ENCODE data around the gene GLCCI1. TPM values are rescaled to one million over a fixed set of nuclear protein-coding genes. Genes with fewer than 3 reads are reported as not detected.

The GLCCI1 gene
- total RNA-seq, 1 donor from 2014 or later = 2.1 TPM

DNA sequence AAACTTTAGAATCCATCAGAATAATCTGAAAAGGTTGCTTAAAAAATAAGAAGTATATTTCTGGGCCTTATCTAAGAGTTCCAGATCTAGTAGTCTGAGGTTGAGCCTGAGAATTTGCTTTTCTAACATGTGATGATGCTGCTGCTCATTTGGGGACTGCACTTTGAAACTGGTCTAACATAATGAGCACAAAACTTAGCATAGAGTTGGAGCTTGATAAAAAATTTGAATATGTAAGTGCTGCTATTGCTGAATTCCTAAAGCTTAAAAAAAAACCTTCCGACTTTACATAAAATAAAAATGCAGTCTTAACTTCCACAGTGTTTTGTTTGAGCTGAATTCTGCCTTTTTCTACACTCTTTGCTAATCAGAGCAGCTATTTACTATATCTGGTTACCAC, 48.8 kb downstream of the GLCCI1 start:
- TF ChIP-seq, protein P1, sequence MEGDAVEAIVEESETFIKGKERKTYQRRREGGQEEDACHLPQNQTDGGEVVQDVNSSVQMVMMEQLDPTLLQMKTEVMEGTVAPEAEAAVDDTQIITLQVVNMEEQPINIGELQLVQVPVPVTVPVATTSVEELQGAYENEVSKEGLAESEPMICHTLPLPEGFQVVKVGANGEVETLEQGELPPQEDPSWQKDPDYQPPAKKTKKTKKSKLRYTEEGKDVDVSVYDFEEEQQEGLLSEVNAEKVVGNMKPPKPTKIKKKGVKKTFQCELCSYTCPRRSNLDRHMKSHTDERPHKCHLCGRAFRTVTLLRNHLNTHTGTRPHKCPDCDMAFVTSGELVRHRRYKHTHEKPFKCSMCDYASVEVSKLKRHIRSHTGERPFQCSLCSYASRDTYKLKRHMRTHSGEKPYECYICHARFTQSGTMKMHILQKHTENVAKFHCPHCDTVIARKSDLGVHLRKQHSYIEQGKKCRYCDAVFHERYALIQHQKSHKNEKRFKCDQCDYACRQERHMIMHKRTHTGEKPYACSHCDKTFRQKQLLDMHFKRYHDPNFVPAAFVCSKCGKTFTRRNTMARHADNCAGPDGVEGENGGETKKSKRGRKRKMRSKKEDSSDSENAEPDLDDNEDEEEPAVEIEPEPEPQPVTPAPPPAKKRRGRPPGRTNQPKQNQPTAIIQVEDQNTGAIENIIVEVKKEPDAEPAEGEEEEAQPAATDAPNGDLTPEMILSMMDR (IDR thresholded peaks at IDR 0.05; ENCODE audit: insufficient read depth, low read length, severe bottlenecking) = no peak
- DNase-seq (ENCODE audit: low read depth) (no peak), FAIRE-seq (no peak)
- Histone ChIP-seq H3K27me3 (ENCODE audit: control insufficient read depth, insufficient read depth, low read length) (no peaks in the 10 kb centered on the region), H3K36me3 (ENCODE audit: control insufficient read depth, insufficient read depth, low read length) (no peaks in the 10 kb centered on the region), H3K4me3 (ENCODE audit: low read depth, low read length) (no peak overlapping the region)

DNA sequence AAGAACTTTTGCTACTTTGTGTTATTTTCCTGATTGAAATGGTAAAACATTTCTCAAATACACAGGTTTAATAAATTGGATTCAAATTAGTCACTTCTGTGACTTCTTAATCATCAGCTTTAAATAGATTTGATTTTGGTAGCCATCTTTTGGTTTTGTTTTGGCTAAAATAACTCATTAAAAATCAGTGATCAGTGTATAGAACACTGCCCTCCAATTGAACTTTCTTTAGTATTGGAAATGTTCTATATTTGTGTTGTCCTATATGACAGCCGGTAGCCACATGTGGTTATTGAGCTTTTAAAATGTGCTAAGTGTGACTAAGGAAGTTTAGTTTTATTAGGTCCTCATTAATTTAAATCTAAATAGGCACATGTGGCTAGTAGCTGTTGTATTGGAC, 50.4 kb downstream of the GLCCI1 start:
- TF ChIP-seq, protein P1 (IDR thresholded peaks at IDR 0.05; ENCODE audit: insufficient read depth, low read length, severe bottlenecking) = no peak
- DNase-seq (ENCODE audit: low read depth) = no peak
- Histone ChIP-seq H3K4me3 (ENCODE audit: low read depth, low read length) (no peak overlapping the region), H3K36me3 (ENCODE audit: control insufficient read depth, insufficient read depth, low read length) (no peaks in the 10 kb centered on the region), H3K27me3 (ENCODE audit: control insufficient read depth, insufficient read depth, low read length) (no peaks in the 10 kb centered on the region)
- FAIRE-seq = no peak

DNA sequence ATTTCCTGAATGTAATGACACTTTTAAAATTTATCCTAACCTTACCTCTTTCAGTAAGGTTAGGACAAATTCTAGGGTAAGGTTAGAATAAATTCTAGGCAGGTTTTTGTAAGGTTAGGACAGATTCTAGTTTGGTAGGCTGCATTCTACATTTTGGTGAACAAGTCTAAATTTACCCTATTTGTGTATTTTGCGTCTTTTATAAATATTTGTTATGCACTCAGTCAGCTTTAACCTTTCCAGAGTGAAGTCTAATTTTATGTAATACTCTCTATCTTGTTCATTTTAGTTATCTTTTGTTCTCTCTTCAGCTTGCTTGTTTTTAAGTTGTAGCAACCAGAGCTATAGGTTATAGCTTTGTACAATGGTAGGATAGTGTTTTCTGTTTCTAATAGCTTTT, 54.0 kb downstream of the GLCCI1 start:
- FAIRE-seq (no peak), DNase-seq (ENCODE audit: low read depth) (no peak)
- H3K4me3 ChIP-seq (ENCODE audit: low read depth, low read length) = no peak overlapping the region
- H3K36me3 ChIP-seq (ENCODE audit: control insufficient read depth, insufficient read depth, low read length) = no peaks in the 10 kb centered on the region
- TF ChIP-seq, protein P1 (IDR thresholded peaks at IDR 0.05; ENCODE audit: insufficient read depth, low read length, severe bottlenecking) = no peak
- no peaks in the 10 kb centered on the region for H3K27me3 ChIP-seq (ENCODE audit: control insufficient read depth, insufficient read depth, low read length)

DNA sequence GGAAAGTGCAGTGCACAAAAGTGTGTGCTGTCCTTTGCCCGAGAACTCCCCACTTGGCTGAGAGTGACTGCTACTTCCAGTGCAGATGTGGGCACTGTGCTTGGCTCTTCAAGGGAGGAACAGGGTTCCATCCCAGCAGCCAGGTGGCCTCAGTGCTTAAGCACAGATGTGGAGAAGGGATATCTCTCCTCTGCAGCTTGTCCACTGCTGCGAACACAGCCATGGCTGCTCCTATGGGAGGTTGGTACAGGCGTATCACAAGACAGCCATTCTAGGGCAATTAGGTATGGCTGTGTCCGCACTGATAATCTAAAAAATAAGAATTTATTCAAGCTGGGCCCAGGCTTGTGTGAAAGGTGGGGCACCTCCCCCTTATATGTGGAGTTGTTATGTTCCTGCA, 66.6 kb downstream of the GLCCI1 start:
- FAIRE-seq (no peak), DNase-seq (ENCODE audit: low read depth) (no peak)

DNA sequence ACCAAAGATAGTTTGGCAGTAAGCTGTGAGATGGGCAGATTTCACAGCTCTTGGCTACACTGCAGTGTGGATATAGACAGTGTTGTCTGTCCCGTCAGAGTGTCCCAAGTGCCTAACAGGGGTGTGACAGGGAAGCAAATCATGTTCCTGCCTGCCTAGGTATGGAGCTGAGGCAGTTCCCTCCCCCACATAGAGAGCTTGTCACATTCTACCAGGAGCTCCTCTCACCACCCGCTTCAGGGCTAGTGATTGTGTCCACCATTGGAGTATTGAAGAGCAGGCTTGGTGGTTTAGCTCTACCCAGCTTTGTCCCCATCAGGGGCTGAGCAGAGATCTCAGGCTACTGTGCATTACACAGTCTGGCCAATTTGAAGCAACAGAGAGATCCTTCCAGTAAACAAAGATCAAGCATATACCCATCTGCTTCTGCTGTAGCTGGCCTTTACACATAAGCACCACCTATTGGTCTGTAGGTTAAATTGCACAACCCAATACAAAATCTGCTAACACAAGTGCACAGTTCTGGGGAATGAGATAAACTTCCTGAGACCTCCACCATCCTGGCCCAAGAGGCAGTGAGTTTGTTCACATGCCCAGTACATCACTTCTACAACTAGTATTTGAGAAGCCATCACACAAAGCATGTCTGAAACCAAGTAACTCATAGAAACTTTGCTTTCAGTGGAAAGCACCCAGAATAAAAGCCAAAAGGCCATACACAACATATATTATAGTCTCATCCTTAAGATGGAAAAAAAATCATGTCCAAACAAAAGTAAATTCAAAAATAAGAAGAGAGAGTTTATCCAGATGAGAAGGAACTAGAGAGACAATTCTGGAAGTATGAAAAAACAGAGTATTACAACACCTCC, 67.3 kb downstream of the GLCCI1 start:
- TF ChIP-seq, protein P1 (IDR thresholded peaks at IDR 0.05; ENCODE audit: insufficient read depth, low read length, severe bottlenecking) = peak; percentile 61
- DNase-seq (ENCODE audit: low read depth) = peak; percentile 63
- peak; percentile 76 for FAIRE-seq
- Histone ChIP-seq H3K4me3 (ENCODE audit: low read depth, low read length) (no peak overlapping the region), H3K27me3 (ENCODE audit: control insufficient read depth, insufficient read depth, low read length) (no peaks in the 10 kb centered on the region), H3K36me3 (ENCODE audit: control insufficient read depth, insufficient read depth, low read length) (no peaks in the 10 kb centered on the region)

More for the DNA sequence above, 66.6 kb downstream of the GLCCI1 start:
- Histone ChIP-seq H3K36me3 (ENCODE audit: control insufficient read depth, insufficient read depth, low read length) (no peaks in the 10 kb centered on the region), H3K27me3 (ENCODE audit: control insufficient read depth, insufficient read depth, low read length) (no peaks in the 10 kb centered on the region), H3K4me3 (ENCODE audit: low read depth, low read length) (no peak overlapping the region)
- TF ChIP-seq, protein P1 (IDR thresholded peaks at IDR 0.05; ENCODE audit: insufficient read depth, low read length, severe bottlenecking) = no peak

Measured in bronchial epithelial cell (primary cell).